GM13976 (cell line): ENCODE measurements around the gene ARHGEF2.

Experiments used
- DNase-seq: peaks from one replicate; pipeline ENCODE4 v3.0.0; 2012; ENCODE audit warnings: low spot score
- in situ Hi-C: fragments of 300-500 bp; cut with MboI; formaldehyde crosslinking; loops from one replicate; pipeline ENCODE4 v1.12.0; 2022; ENCODE audit warnings: low sequenced_read_pairs, mixed read lengths, inconsistent platforms; ENCODE audit not compliant: unreplicated experiment
- TF ChIP-seq, protein P1 (sequence below): IDR thresholded peaks from 2 replicates; pipeline ENCODE4 v1.5.1; 2012; ENCODE audit warnings: borderline replicate concordance, mild to moderate bottlenecking; ENCODE audit not compliant: insufficient read depth; ENCODE audit errors: extremely low read depth, missing control alignments, control extremely low read depth

The ARHGEF2 gene

DNA sequence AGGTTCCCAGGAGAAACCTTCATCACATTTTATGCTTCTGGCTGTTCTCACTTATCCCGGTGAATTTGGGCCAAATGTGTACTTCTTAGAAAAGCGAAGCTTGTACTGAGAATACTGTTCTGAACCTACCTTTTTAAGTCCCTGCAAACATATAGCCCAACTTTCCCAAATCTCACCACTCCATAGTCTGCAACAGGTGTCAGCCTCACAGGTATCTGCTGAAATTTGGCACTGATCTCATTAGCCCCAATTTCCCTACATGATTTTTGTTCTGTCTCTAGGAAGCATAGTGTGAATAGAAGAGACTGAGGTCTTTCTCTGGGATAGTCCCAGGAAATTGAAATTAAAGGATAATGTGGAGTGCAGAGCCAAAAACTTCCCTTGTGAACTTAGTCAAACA, 78.7 kb downstream of the ARHGEF2 start:
- TF ChIP-seq, protein P1, sequence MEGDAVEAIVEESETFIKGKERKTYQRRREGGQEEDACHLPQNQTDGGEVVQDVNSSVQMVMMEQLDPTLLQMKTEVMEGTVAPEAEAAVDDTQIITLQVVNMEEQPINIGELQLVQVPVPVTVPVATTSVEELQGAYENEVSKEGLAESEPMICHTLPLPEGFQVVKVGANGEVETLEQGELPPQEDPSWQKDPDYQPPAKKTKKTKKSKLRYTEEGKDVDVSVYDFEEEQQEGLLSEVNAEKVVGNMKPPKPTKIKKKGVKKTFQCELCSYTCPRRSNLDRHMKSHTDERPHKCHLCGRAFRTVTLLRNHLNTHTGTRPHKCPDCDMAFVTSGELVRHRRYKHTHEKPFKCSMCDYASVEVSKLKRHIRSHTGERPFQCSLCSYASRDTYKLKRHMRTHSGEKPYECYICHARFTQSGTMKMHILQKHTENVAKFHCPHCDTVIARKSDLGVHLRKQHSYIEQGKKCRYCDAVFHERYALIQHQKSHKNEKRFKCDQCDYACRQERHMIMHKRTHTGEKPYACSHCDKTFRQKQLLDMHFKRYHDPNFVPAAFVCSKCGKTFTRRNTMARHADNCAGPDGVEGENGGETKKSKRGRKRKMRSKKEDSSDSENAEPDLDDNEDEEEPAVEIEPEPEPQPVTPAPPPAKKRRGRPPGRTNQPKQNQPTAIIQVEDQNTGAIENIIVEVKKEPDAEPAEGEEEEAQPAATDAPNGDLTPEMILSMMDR, result no peak
- in situ Hi-C loops, result no loop called here

DNA sequence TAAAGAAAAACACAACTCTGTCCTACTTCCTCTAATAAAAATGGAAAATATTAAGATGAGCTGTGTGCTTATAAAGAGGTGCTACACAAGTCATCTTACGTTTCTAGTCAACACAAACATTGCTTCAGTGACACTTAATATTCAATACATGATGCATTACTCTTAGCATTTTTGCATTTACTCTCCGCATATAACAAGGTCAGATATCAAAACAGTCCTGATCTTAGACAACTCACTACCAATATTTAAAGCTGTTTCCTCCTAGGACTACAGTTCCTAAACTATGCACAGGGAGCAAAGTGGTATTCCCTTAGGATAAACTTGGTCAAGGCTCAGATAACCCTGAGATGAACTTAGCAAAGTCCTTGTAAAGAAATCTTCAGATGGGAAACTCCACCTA, 79.5 kb downstream of the ARHGEF2 start:
- no peak for DNase-seq
- in situ Hi-C loops, result no loop called here
- TF ChIP-seq, protein P1, result no peak

More for the DNA sequence above, 78.7 kb downstream of the ARHGEF2 start:
- no peak for DNase-seq

- TF ChIP-seq, protein P1, result no peak
- no peak for DNase-seq
- in situ Hi-C loops, result no loop called here
These were observed 80.6 kb downstream of the ARHGEF2 start for GRCh38 chr1:155897746-155898145.
